ENCODE data around the gene CD22. TPM values are rescaled to one million over a fixed set of nuclear protein-coding genes. Genes with fewer than 3 reads are reported as not detected.

CD22 gene
- total RNA-seq, 1 donor from 2014 or later: not detected

DNA sequence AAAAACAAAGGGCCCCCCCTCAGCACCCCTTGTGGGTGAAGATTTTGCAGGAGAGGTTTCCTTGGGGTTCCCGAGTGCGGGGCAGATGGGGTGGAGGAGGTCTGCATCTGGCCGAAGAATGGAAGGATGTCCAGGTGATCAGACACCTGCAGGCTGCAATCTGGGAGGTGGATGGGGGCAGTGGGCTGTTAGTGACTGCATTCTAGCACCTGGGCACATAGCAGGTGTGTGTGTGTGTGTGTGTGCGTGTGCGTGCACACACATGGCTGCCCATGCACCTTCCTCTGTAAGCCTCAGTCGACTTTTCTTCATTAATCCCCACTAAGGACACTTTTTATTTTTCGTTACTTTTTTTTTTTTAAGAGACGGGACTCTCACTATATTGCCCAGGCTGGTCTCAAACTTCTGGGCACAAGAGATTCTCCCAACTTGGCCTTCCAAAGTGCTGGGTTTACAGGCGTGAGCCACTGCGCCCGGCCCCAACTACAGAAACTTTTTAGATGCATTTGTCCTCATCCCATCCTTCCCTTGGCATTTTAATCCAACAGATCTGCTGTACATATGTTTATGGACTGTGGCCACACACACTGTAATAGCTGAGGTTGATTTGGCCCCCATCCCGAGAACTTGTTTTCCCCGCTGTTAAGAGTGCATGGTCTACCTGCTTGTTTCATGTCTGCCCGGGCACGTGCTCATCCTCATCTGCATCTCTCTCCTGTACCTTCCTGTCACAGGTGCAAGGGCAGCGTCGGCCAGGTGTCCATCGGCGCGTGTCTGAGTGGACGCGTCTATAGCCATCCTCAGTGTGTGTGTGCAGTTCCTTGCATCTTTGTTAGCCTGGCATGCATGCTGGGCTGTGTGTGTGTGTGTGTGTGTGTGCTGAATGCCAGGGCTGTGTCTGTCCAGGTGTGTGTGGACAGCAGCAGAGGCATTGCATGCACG is 36.3 kb upstream of the CD22 start:
- peaks cover 11% of the 10 kb centered on the region for H3K27me3 Mint-ChIP-seq (ENCODE audit: unreplicated experiment)
- peaks cover 4% of the 10 kb centered on the region for H3K9me3 Mint-ChIP-seq (ENCODE audit: unreplicated experiment)
- TF ChIP-seq, protein P1, sequence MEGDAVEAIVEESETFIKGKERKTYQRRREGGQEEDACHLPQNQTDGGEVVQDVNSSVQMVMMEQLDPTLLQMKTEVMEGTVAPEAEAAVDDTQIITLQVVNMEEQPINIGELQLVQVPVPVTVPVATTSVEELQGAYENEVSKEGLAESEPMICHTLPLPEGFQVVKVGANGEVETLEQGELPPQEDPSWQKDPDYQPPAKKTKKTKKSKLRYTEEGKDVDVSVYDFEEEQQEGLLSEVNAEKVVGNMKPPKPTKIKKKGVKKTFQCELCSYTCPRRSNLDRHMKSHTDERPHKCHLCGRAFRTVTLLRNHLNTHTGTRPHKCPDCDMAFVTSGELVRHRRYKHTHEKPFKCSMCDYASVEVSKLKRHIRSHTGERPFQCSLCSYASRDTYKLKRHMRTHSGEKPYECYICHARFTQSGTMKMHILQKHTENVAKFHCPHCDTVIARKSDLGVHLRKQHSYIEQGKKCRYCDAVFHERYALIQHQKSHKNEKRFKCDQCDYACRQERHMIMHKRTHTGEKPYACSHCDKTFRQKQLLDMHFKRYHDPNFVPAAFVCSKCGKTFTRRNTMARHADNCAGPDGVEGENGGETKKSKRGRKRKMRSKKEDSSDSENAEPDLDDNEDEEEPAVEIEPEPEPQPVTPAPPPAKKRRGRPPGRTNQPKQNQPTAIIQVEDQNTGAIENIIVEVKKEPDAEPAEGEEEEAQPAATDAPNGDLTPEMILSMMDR (IDR thresholded peaks at IDR 0.05; ENCODE audit: partially characterized antibody, unreplicated experiment): no peak
- no peak for DNase-seq
- H3K27ac Mint-ChIP-seq (ENCODE audit: unreplicated experiment): no peak overlapping the region
- H3K4me1 Mint-ChIP-seq (ENCODE audit: low read depth, unreplicated experiment): peaks cover 7% of the 10 kb centered on the region
- H3K4me3 Mint-ChIP-seq (ENCODE audit: unreplicated experiment): no peak overlapping the region
- H3K36me3 Mint-ChIP-seq (ENCODE audit: unreplicated experiment): no peaks in the 10 kb centered on the region

DNA sequence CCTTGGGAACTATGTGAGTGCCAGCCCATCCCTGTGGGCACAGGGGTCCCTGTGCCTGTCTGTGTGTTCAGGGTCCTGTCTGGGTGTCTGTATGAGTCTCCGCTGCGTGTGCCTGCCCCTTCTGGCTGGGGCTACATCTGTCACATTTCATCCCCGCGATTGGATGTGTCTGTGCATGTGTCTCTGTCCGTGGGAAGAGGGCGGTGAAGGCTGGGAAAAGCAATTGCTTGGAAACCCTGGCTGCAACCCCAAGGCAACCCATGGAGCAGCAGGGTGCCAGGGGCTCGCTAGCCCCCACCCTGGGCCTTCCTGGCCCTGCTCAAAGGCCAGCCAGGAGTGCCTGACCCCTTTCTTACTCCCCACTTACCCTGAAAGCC is 35.6 kb upstream of the CD22 start:
- TF ChIP-seq, protein P1 (IDR thresholded peaks at IDR 0.05; ENCODE audit: partially characterized antibody, unreplicated experiment): no peak
- DNase-seq: no peak
- H3K4me3 Mint-ChIP-seq (ENCODE audit: unreplicated experiment): no peak overlapping the region
- no peaks in the 10 kb centered on the region for H3K36me3 Mint-ChIP-seq (ENCODE audit: unreplicated experiment)
- H3K4me1 Mint-ChIP-seq (ENCODE audit: low read depth, unreplicated experiment): peaks cover 7% of the 10 kb centered on the region
- no peak overlapping the region for H3K27ac Mint-ChIP-seq (ENCODE audit: unreplicated experiment)
- H3K27me3 Mint-ChIP-seq (ENCODE audit: unreplicated experiment): peaks cover 11% of the 10 kb centered on the region
- peaks cover 3% of the 10 kb centered on the region for H3K9me3 Mint-ChIP-seq (ENCODE audit: unreplicated experiment)

DNA sequence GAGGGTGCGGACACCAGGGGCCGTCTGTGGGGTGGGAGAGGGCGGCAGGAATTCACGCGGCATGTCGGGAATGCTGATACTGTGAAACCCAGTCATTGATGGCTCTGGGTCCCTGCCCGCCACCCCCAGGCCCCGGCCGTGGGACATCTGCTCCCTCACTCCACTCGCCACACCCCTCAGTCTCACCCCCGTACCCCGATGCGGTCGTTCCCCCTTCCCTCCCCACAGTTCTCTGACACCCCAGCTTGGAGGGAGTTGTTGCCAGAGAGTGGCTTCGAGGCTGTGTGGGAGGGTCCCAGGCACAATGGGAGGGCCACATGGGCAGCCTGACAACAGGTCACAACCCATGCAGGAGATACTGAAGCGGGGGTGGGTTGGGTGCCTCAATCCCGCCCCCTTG is 35.2 kb upstream of the CD22 start:
- no peaks in the 10 kb centered on the region for H3K36me3 Mint-ChIP-seq (ENCODE audit: unreplicated experiment)
- DNase-seq: no peak
- TF ChIP-seq, protein P1 (IDR thresholded peaks at IDR 0.05; ENCODE audit: partially characterized antibody, unreplicated experiment): no peak
- no peak overlapping the region for H3K27ac Mint-ChIP-seq (ENCODE audit: unreplicated experiment)
- H3K9me3 Mint-ChIP-seq (ENCODE audit: unreplicated experiment): peaks cover 2% of the 10 kb centered on the region
- no peak overlapping the region for H3K4me3 Mint-ChIP-seq (ENCODE audit: unreplicated experiment)
- peaks cover 11% of the 10 kb centered on the region for H3K27me3 Mint-ChIP-seq (ENCODE audit: unreplicated experiment)
- peaks cover 7% of the 10 kb centered on the region for H3K4me1 Mint-ChIP-seq (ENCODE audit: low read depth, unreplicated experiment)

DNA sequence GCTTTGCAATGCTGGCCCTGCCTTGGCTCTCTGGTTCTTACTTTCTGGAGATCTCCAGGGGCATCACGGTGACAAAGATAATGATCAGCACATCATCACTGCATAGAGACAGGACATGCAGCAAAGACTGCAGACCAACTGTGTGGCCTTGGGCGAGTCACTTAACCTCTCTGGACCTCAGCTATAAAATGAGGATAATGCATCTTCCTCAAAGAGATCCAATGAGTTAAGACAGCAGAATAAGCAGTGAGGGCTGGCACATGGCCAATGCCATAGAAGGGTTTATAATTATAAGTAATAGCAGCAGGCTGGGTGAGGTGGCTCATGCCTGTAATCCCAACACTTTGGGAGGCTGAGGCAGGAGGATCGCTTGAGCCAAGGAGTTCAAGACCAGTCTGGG is 34.7 kb upstream of the CD22 start:
- no peak overlapping the region for H3K27ac Mint-ChIP-seq (ENCODE audit: unreplicated experiment)
- peaks cover 7% of the 10 kb centered on the region for H3K4me1 Mint-ChIP-seq (ENCODE audit: low read depth, unreplicated experiment)
- no peak overlapping the region for H3K4me3 Mint-ChIP-seq (ENCODE audit: unreplicated experiment)
- peaks cover 11% of the 10 kb centered on the region for H3K27me3 Mint-ChIP-seq (ENCODE audit: unreplicated experiment)
- TF ChIP-seq, protein P1 (IDR thresholded peaks at IDR 0.05; ENCODE audit: partially characterized antibody, unreplicated experiment): no peak
- DNase-seq: no peak
- H3K9me3 Mint-ChIP-seq (ENCODE audit: unreplicated experiment): peaks cover 2% of the 10 kb centered on the region
- H3K36me3 Mint-ChIP-seq (ENCODE audit: unreplicated experiment): no peaks in the 10 kb centered on the region
